GM12878 (cell line): ENCODE results near the gene OR4F17. TPM values are rescaled to one million over a fixed set of nuclear protein-coding genes. Genes with fewer than 3 reads are reported as not detected.
"Not testable (repeated sequence)": the region's sequence is repeated elsewhere in the genome, so short reads cannot be mapped to it uniquely, and the experiment has no call there.

Source experiments
- ATAC-seq: fragments of 200-7000 bp; cut with Tn5 transposase; 3 replicates; pipeline ENCODE4 v1.9.1; 2020; ENCODE audit warnings: mild to moderate bottlenecking, moderate library complexity
- Bru-seq: library from RNA; stranded (reverse); fragments of 400-500 nt; gene quantifications from one replicate; lab custom pipeline; 2021; lab: Mats Ljungman, UMichigan
- BruChase-seq, 2 experiments: library from RNA; stranded (reverse); fragments of 400-500 nt; gene quantifications; one replicate each; lab custom pipeline; 2021; lab: Mats Ljungman, UMichigan
- BruUV-seq: library from RNA; stranded (reverse); fragments of 400-500 nt; replicated peaks from 2 replicates; lab custom pipeline; 2021; lab: Mats Ljungman, UMichigan
- CTCF ChIA-PET: fragments of 300-600 bp; sonication (Branson Sonifier 250); formaldehyde crosslinking; extraction: SDS; loops from one replicate; lab custom pipeline; 2021; ENCODE audit warnings: inconsistent platforms; lab: Yijun Ruan, JAX
- POLR2A ChIA-PET: fragments of 350-600 bp; formaldehyde crosslinking; extraction: SDS; loops from one replicate; lab custom pipeline; 2021; ENCODE audit warnings: inconsistent platforms; lab: Charles Lee
- RAD21 ChIA-PET: fragments of 300-600 bp; sonication (Branson Sonifier 250); formaldehyde crosslinking; loops from one replicate; lab custom pipeline; 2023; ENCODE audit warnings: antibody characterized with exemption; ENCODE audit not compliant: unreplicated experiment; lab: Charles Lee
- SMC1A ChIA-PET: fragments of 300-600 bp; sonication (Branson Sonifier 250); formaldehyde crosslinking; loops from one replicate; lab custom pipeline; 2023; ENCODE audit not compliant: unreplicated experiment, uncharacterized antibody; lab: Charles Lee
- DNase-seq: peaks from one replicate; pipeline ENCODE4 v3.0.0-alpha.2; 2011; ENCODE audit warnings: low read depth, low spot score
- FAIRE-seq: peaks from 3 replicates; lab custom pipeline; 2011; peaks lifted over from hg19 to GRCh38; lab: Jason Lieb, UNC
- H2AFZ ChIP-seq: 2 replicates; pipeline ENCODE4 v1.6.0; 2011; ENCODE audit warnings: low read depth, low read length, control low read depth; ENCODE audit not compliant: control insufficient read depth
- H3K27ac ChIP-seq: 2 replicates; pipeline ENCODE4 v1.5.1; 2011; ENCODE audit warnings: control low read depth; ENCODE audit not compliant: control insufficient read depth, insufficient read depth
- H3K27me3 ChIP-seq, 2 experiments: replicated peaks in 1 of 2; 2 replicates each; pipeline versions ENCODE4 v1.6.0 to v1.6.1; 2011; ENCODE audit warnings: low read length in 1 of 2; ENCODE audit not compliant: control insufficient read depth in 2 of 2, insufficient read depth in 2 of 2
- H3K36me3 ChIP-seq, 2 experiments: 2 replicates each; pipeline ENCODE4 v1.5.1; 2011; ENCODE audit warnings: low read length in 1 of 2; ENCODE audit not compliant: control insufficient read depth in 2 of 2, insufficient read depth in 2 of 2
- H3K4me1 ChIP-seq: 2 replicates; pipeline ENCODE4 v1.6.1; 2011; ENCODE audit warnings: mild to moderate bottlenecking, low read length, moderate library complexity, mixed read lengths; ENCODE audit not compliant: control insufficient read depth, insufficient read depth
- H3K4me2 ChIP-seq: 2 replicates; pipeline ENCODE4 v1.6.0; 2011; ENCODE audit warnings: control low read depth; ENCODE audit not compliant: control insufficient read depth, insufficient read depth
- H3K4me3 ChIP-seq: fragments of 200-600 bp; sonication (generic); 2 replicates; pipeline ENCODE4 v1.5.1; 2016
- H3K79me2 ChIP-seq: 2 replicates; pipeline ENCODE4 v1.6.0; 2011; ENCODE audit warnings: low read length; ENCODE audit not compliant: control insufficient read depth, insufficient read depth
- H3K9ac ChIP-seq: 2 replicates; pipeline ENCODE4 v1.8.0; 2011; ENCODE audit warnings: low read length, control low read depth, mixed read lengths; ENCODE audit not compliant: control insufficient read depth, insufficient read depth
- H3K9me3 ChIP-seq: replicated peaks from 3 replicates; pipeline ENCODE4 v1.5.1; 2011; ENCODE audit warnings: mild to moderate bottlenecking, low read length; ENCODE audit not compliant: control insufficient read depth, insufficient read depth
- H4K20me1 ChIP-seq: 2 replicates; pipeline ENCODE4 v1.6.0; 2011; ENCODE audit not compliant: control insufficient read depth, insufficient read depth
- WGBS: methylation state at CpG from one replicate; pipeline ENCODE4 v1.1.6; 2016; ENCODE audit warnings: low lambda C conversion rate; ENCODE audit not compliant: insufficient replicate concordance, insufficient coverage; ENCODE audit errors: missing lambda C conversion rate; 5-methylcytosine and 5-hydroxymethylcytosine counted together
- in situ Hi-C: fragments of 300-500 bp; cut with MboI; formaldehyde crosslinking; loops from 9 replicates; pipeline ENCODE4 v1.14.3; 2018; ENCODE audit warnings: mixed read lengths
- intact Hi-C: fragments of 100-400 bp; cut with micrococcal nuclease; formaldehyde crosslinking; loops from one replicate; pipeline ENCODE4 v1.14.2; 2022; ENCODE audit not compliant: unreplicated experiment
- long read RNA-seq, 2 experiments: library from polyadenylated mRNA; unstranded; transcript quantifications; one replicate each; pipeline ENCODE4 v2.0.0, GENCODE V29; 2019 to 2020
- polyA minus RNA-seq, 3 experiments: library from RNA; depleted of rRNA, polyadenylated mRNA; stranded (reverse); fragments of >200 nt; gene quantifications; 2 replicates each; pipeline ENCODE4 v1.2.3, GENCODE V29; 2011
- polyA plus RNA-seq, 11 experiments: library from polyadenylated mRNA; depleted of rRNA in 4 of 11; unstranded in 6 of 11; stranded (reverse) in 5 of 11; fragments of >200 nt; fragmentation: Nextera tagmentation in 4 of 11; fragmentation: Illumina TruSeq in 1 of 11; extraction: Ambion mirVana in 4 of 11; extraction: Trizol in 1 of 11; gene quantifications; 1 replicate in 1 of 11; 2 replicates in 10 of 11; pipeline versions ENCODE4 v1.2.1 to v1.2.3, GENCODE V29; 2011 to 2016; ENCODE audit warnings: inconsistent platforms in 2 of 11, missing spikeins in 2 of 11, low read depth in 1 of 11
- total RNA-seq, 4 experiments: library from RNA; depleted of rRNA in 3 of 4; stranded (reverse); fragments of >200 nt in 3 of 4; fragmentation: Illumina TruSeq in 1 of 4; extraction: Trizol in 1 of 4; gene quantifications; 2 replicates each; pipeline versions ENCODE4 v1.2.1 to v1.2.3, GENCODE V29; 2013 to 2021

Gene OR4F17
- total RNA-seq (2013; cell fraction: nucleolus; rRNA removed) = not detected in 2 replicates
- total RNA-seq (2014; rRNA removed) = not detected in 2 replicates
- total RNA-seq (2014; rRNA removed; fragmentation: Illumina TruSeq; extraction: Trizol) = 0.55 TPM in 1 of 2 replicates, not detected in the other
- 0.56 TPM in 1 of 2 replicates, not detected in the other for total RNA-seq (2021)
- not detected for polyA plus RNA-seq (2011; ENCODE audit: low read depth)
- 0.12 TPM in 1 of 2 replicates, not detected in the other for polyA plus RNA-seq (2011; rRNA removed)
- not detected in 2 replicates for polyA plus RNA-seq (2011; cell fraction: cytosol; rRNA removed)
- not detected in 2 replicates for polyA plus RNA-seq (2011; cell fraction: nucleus; rRNA removed)
- polyA plus RNA-seq (2012) = not detected in 2 replicates
- polyA plus RNA-seq (2014; fragmentation: Illumina TruSeq; extraction: Trizol) = not detected in 2 replicates
- polyA plus RNA-seq (2014; fragmentation: Nextera tagmentation; extraction: Ambion mirVana) = not detected
- not detected in 2 replicates for polyA plus RNA-seq (2014; rRNA removed)
- polyA plus RNA-seq (2016; fragmentation: Nextera tagmentation; extraction: Ambion mirVana) = not detected
- not detected in 2 replicates for polyA minus RNA-seq (2011; rRNA and poly(A)+ RNA removed)
- not detected in 2 replicates for polyA minus RNA-seq (2011; cell fraction: cytosol; rRNA and poly(A)+ RNA removed)
- not detected in 2 replicates for polyA minus RNA-seq (2011; cell fraction: nucleus; rRNA and poly(A)+ RNA removed)
- Bru-seq, nascent RNA = not detected
- not detected for BruChase-seq, experiment 1, labeled RNA remaining after a 6-hour chase
- BruChase-seq, experiment 2, labeled RNA remaining after a 2-hour chase = not detected
- long read RNA-seq, experiment 1 = 0 reads
- long read RNA-seq, experiment 2 = 0 reads

GRCh38 chr19:106804-107203 lies at the start of gene OR4F17:
Gene OR4F17 (plus strand): TSS chr19:107104. CDS start chr19:110679, 3,575 bp downstream.
- in situ Hi-C loops, H3K9me3 ChIP-seq, H3K4me3 ChIP-seq, SMC1A ChIA-PET, CTCF ChIA-PET, H2AFZ ChIP-seq, H3K36me3 ChIP-seq, H3K4me1 ChIP-seq, H3K4me2 ChIP-seq, BruUV-seq, RAD21 ChIA-PET, H3K27ac ChIP-seq, H3K79me2 ChIP-seq, FAIRE-seq, POLR2A ChIA-PET, intact Hi-C loops, H4K20me1 ChIP-seq, ATAC-seq, DNase-seq, H3K9ac ChIP-seq, H3K27me3 ChIP-seq: not testable (repeated sequence)

GRCh38 chr19:70793-71192 lies 36.1 kb upstream of the OR4F17 start:
- FAIRE-seq, BruUV-seq, ATAC-seq, H3K4me1 ChIP-seq, CTCF ChIA-PET, H3K4me3 ChIP-seq, POLR2A ChIA-PET, RAD21 ChIA-PET, H3K36me3 ChIP-seq, H4K20me1 ChIP-seq, H3K79me2 ChIP-seq, DNase-seq, H2AFZ ChIP-seq, H3K9me3 ChIP-seq, SMC1A ChIA-PET, H3K27me3 ChIP-seq, H3K9ac ChIP-seq, in situ Hi-C loops, H3K4me2 ChIP-seq, intact Hi-C loops, H3K27ac ChIP-seq: not testable (repeated sequence)
- no CpG with 5 or more reads among the region's 54 CpGs for WGBS

- H4K20me1 ChIP-seq, CTCF ChIA-PET, H3K9me3 ChIP-seq, H3K36me3 ChIP-seq, H3K27me3 ChIP-seq, RAD21 ChIA-PET, DNase-seq, SMC1A ChIA-PET, H3K79me2 ChIP-seq, H3K9ac ChIP-seq, H3K4me3 ChIP-seq, POLR2A ChIA-PET, H3K4me1 ChIP-seq, FAIRE-seq, ATAC-seq, BruUV-seq, H2AFZ ChIP-seq, intact Hi-C loops, H3K27ac ChIP-seq, in situ Hi-C loops, H3K4me2 ChIP-seq: not testable (repeated sequence)
Observed at GRCh38 chr19:82864-83263, 24.0 kb upstream of the OR4F17 start.

GRCh38 chr19:83626-84025 lies 23.3 kb upstream of the OR4F17 start:
- H3K9ac ChIP-seq, BruUV-seq, H3K4me2 ChIP-seq, H3K27me3 ChIP-seq, H3K4me1 ChIP-seq, H3K9me3 ChIP-seq, H3K79me2 ChIP-seq, H3K36me3 ChIP-seq, POLR2A ChIA-PET, H3K27ac ChIP-seq, DNase-seq, H2AFZ ChIP-seq, SMC1A ChIA-PET, RAD21 ChIA-PET, ATAC-seq, FAIRE-seq, intact Hi-C loops, CTCF ChIA-PET, H4K20me1 ChIP-seq, in situ Hi-C loops, H3K4me3 ChIP-seq: not testable (repeated sequence)
- no CpG with 5 or more reads among the region's 1 CpG for WGBS
